HepG2 (cell line): Measurements from ENCODE around the gene FAM89B. TPM values are rescaled to one million over a fixed set of nuclear protein-coding genes. Genes with fewer than 3 reads are reported as not detected.
A peak's percentile ranks its signal among the peaks of the same experiment; 100 is the strongest.

Source experiments
- ATAC-seq: fragments of 200-7000 bp; cut with Tn5 transposase; 3 replicates; pipeline ENCODE4 v1.9.1; 2020; ENCODE audit warnings: mild to moderate bottlenecking, moderate library complexity
- BruUV-seq: library from RNA; stranded (reverse); fragments of 400-500 nt; replicated peaks from 2 replicates; lab custom pipeline; 2021; lab: Mats Ljungman, UMichigan
- CTCF ChIA-PET: fragments of 300-600 bp; formaldehyde crosslinking; extraction: SDS; loops from one replicate; lab custom pipeline; 2021; ENCODE audit warnings: low total read pairs, inconsistent platforms, low intra/inter-chr PET ratio; lab: Yijun Ruan, JAX
- POLR2A ChIA-PET: fragments of 350-600 bp; sonication (Branson Sonifier 250); formaldehyde crosslinking; loops from one replicate; lab custom pipeline; 2020; ENCODE audit warnings: antibody characterized with exemption, inconsistent platforms; lab: Yijun Ruan, JAX
- DNase-seq: peaks from one replicate; pipeline ENCODE4 v3.0.0-alpha.2; 2015; ENCODE audit warnings: low spot score
- FAIRE-seq: peaks from 3 replicates; lab custom pipeline; 2011; peaks lifted over from hg19 to GRCh38; lab: Jason Lieb, UNC
- H2AFZ ChIP-seq: one replicate; pipeline ENCODE4 v1.6.1; 2011; ENCODE audit warnings: low read length, inconsistent platforms
- H3K27ac ChIP-seq: fragments of 300-600 bp; 3 replicates; pipeline ENCODE4 v1.8.0; 2011; ENCODE audit warnings: mixed run types, mild to moderate bottlenecking, mixed read lengths, low read length, inconsistent platforms; ENCODE audit not compliant: insufficient read depth; ENCODE audit errors: extremely low read length
- H3K27me3 ChIP-seq, 2 experiments: fragments of 200-600 bp in 1 of 2; 2 replicates in 1 of 2; 3 replicates in 1 of 2; pipeline versions ENCODE4 v1.6.0 to v1.8.0; 2011; ENCODE audit warnings: low read length in 2 of 2, mild to moderate bottlenecking in 2 of 2, moderate library complexity in 2 of 2, inconsistent platforms in 1 of 2; ENCODE audit not compliant: insufficient read depth in 2 of 2, control insufficient read depth in 1 of 2
- H3K36me3 ChIP-seq, 2 experiments: fragments of 200-600 bp in 1 of 2; replicated peaks in 1 of 2; 2 replicates in 1 of 2; 3 replicates in 1 of 2; pipeline versions ENCODE4 v1.5.1 to v1.8.0; 2011; ENCODE audit warnings: low read length in 2 of 2, inconsistent platforms in 1 of 2; ENCODE audit not compliant: insufficient read depth in 2 of 2, control insufficient read depth in 1 of 2
- H3K4me1 ChIP-seq: 2 replicates; pipeline ENCODE4 v1.5.1; 2012; ENCODE audit warnings: low read length, inconsistent platforms; ENCODE audit not compliant: insufficient read depth
- H3K4me2 ChIP-seq: 2 replicates; pipeline ENCODE4 v1.6.0; 2011; ENCODE audit warnings: low read depth, low read length, inconsistent platforms
- H3K4me3 ChIP-seq, 3 experiments: fragments of 200-600 bp in 1 of 3; sonication (generic), shearing (Covaris generic) in 1 of 3; replicated peaks in 1 of 3; 2 replicates each; pipeline ENCODE4 v1.5.1; 2011 to 2016; ENCODE audit warnings: low read length in 3 of 3, inconsistent platforms in 2 of 3, low read depth in 2 of 3, mild to moderate bottlenecking in 2 of 3, control low read depth in 1 of 3, mixed read lengths in 1 of 3; ENCODE audit not compliant: insufficient read depth in 1 of 3
- H3K79me2 ChIP-seq: one replicate; pipeline ENCODE4 v1.6.1; 2011; ENCODE audit warnings: low read length, inconsistent platforms; ENCODE audit not compliant: insufficient read depth
- H3K9ac ChIP-seq: 2 replicates; pipeline ENCODE4 v1.6.0; 2011; ENCODE audit warnings: mild to moderate bottlenecking, low read depth, low read length, inconsistent platforms; ENCODE audit not compliant: insufficient read depth
- H3K9me3 ChIP-seq: 2 replicates; pipeline ENCODE4 v1.5.1; 2012; ENCODE audit warnings: mild to moderate bottlenecking, low read length
- H4K20me1 ChIP-seq: 2 replicates; pipeline ENCODE4 v1.6.0; 2011; ENCODE audit warnings: inconsistent platforms, mild to moderate bottlenecking, low read length, moderate library complexity; ENCODE audit not compliant: insufficient read depth
- AGO1 ChIP-seq: fragments of 200-400 bp; formaldehyde crosslinking; IDR thresholded peaks from 2 replicates; pipeline ENCODE4 v1.6.1; 2017; ENCODE audit warnings: mild to moderate bottlenecking, low read depth, low read length, moderate library complexity; ENCODE audit not compliant: poor library complexity, severe bottlenecking
- AGO2 ChIP-seq: fragments of 200-400 bp; formaldehyde crosslinking; optimal IDR thresholded peaks from 2 replicates; pipeline ENCODE3; 2017; ENCODE audit warnings: mild to moderate bottlenecking, low read depth, low read length, moderate library complexity
- HMGA1 ChIP-seq: sonication (generic); formaldehyde crosslinking; conservative IDR thresholded peaks from 2 replicates; pipeline ENCODE4 v1.4.0; 2020; ENCODE audit warnings: missing genetic modification reagents
- HOXA3 ChIP-seq: sonication (generic); formaldehyde crosslinking; IDR thresholded peaks from 2 replicates; pipeline ENCODE4 v1.5.0; 2020; ENCODE audit warnings: missing genetic modification reagents
- PCBP1 ChIP-seq: fragments of 200-400 bp; formaldehyde crosslinking; IDR thresholded peaks from 2 replicates; pipeline ENCODE4 v1.6.1; 2017; ENCODE audit warnings: mild to moderate bottlenecking, low read depth, low read length, borderline replicate concordance
- PRDM15 ChIP-seq: sonication (generic); formaldehyde crosslinking; IDR thresholded peaks from 2 replicates; pipeline ENCODE4 v1.4.0; 2020; ENCODE audit warnings: missing genetic modification reagents
- RBFOX2 ChIP-seq: fragments of 200-400 bp; formaldehyde crosslinking; IDR thresholded peaks from 2 replicates; pipeline ENCODE4 v1.6.1; 2017; ENCODE audit warnings: low read depth, mild to moderate bottlenecking, low read length
- ZFP91 ChIP-seq: sonication (generic); formaldehyde crosslinking; IDR thresholded peaks from 2 replicates; pipeline ENCODE4 v1.9.0; 2022; ENCODE audit warnings: missing genetic modification reagents, mild to moderate bottlenecking, borderline replicate concordance
- ZNF776 ChIP-seq: sonication (generic); formaldehyde crosslinking; IDR thresholded peaks from 2 replicates; pipeline ENCODE4 v1.4.0; 2020; ENCODE audit warnings: mild to moderate bottlenecking, missing genetic modification reagents
- WGBS: methylation state at CpG from one replicate; pipeline ENCODE4 v1.1.6; 2017; ENCODE audit warnings: low lambda C conversion rate; 5-methylcytosine and 5-hydroxymethylcytosine counted together
- in situ Hi-C: cut with HindIII; loops from 2 replicates; pipeline ENCODE4 v1.10.0; 2017; ENCODE audit warnings: low pct_unique_long_range_greater_than_20kb; ENCODE audit not compliant: extremely low pct_ligation_motif_present
- intact Hi-C: fragments of 100-400 bp; cut with micrococcal nuclease; formaldehyde crosslinking; loops from one replicate; pipeline ENCODE4 v1.10.0; 2022; ENCODE audit not compliant: unreplicated experiment
- polyA plus RNA-seq, 8 experiments: library from polyadenylated mRNA; depleted of rRNA in 3 of 8; stranded (reverse) in 7 of 8; unstranded in 1 of 8; fragments of >200 nt; fragmentation: Illumina TruSeq in 4 of 8; extraction: Trizol in 4 of 8; gene quantifications; 2 replicates each; pipeline versions ENCODE4 v1.2.1 to v1.2.3, GENCODE V29; 2011 to 2016; ENCODE audit warnings: low read depth in 4 of 8, missing spikeins in 1 of 8, mixed read lengths in 1 of 8; ENCODE audit not compliant: insufficient read depth in 1 of 8
- total RNA-seq, 5 experiments: library from RNA; depleted of rRNA; stranded (reverse); fragments of >200 nt; fragmentation: Illumina TruSeq; extraction: Trizol; gene quantifications; 2 replicates each; pipeline ENCODE4 v1.2.3, GENCODE V29; 2016; ENCODE audit warnings: low read depth in 1 of 5

Gene FAM89B
- total and polyA plus RNA-seq, 2 of the 13 experiments (the other 11 are each of a cell fraction or from before 2014, with no cell fraction given), result 5.7 to 8.0 TPM

- no peak for DNase-seq
- peaks cover 29 to 75% of the 10 kb centered on the region in 2 experiments for H3K36me3 ChIP-seq
- ChIA-PET CTCF (no interaction called here), POLR2A (interaction anchor here (1.2 kb wide), 1 partner anchor 8 kb away, joined by 6 read pairs; the partner anchor contains the start of gene PCNX3)
- FAIRE-seq, result no peak
- no peak overlapping the region for H3K27ac ChIP-seq
- peaks cover 26% of the 10 kb centered on the region for H3K79me2 ChIP-seq
- peak; percentile 7; the same call in 2 of the 3 replicates for ATAC-seq
- no peak overlapping the region for H3K4me2 ChIP-seq
- no TSS peak for BruUV-seq
- H4K20me1 ChIP-seq, result peaks cover 7% of the 10 kb centered on the region; the same call in 1 of the 2 replicates
- no peak overlapping the region for H3K9ac ChIP-seq
- 99% methylated on average over 63 of the region's 67 CpGs for WGBS
- peaks cover 27% of the 10 kb centered on the region for H3K4me1 ChIP-seq
- H3K4me3 ChIP-seq, result no peak overlapping the region
- no peak overlapping the region for H2AFZ ChIP-seq
- H3K27me3 ChIP-seq, result no peaks in the 10 kb centered on the region
- TF ChIP-seq RBFOX2 (peak; percentile 84), HOXA3 (CRISPR knock-in tag) (0 out of 2 replicates have a peak, but pooled peaks have one; percentile 25), AGO1 (peak; percentile 21), HMGA1 (CRISPR knock-in tag) (no peak), PCBP1 (0 out of 2 replicates have a peak, but pooled peaks have one; percentile 50)
- intact Hi-C loops, result no loop called here
- in situ Hi-C loops, result no loop called here
- no peaks in the 10 kb centered on the region for H3K9me3 ChIP-seq
Observed at GRCh38 chr11:65606876-65607613, 34.7 kb downstream of the FAM89B start.

GRCh38 chr11:65607614-65608426 lies 35.5 kb downstream of the FAM89B start:
- peaks cover 15% of the 10 kb centered on the region; the same call in 1 of the 2 replicates for H4K20me1 ChIP-seq
- POLR2A ChIA-PET, result no interaction called here
- H3K4me3 ChIP-seq, result no peak overlapping the region
- H3K27ac ChIP-seq, result no peak overlapping the region
- no peak; the same call in 2 of the 3 replicates for ATAC-seq
- intact Hi-C loops, result no loop called here
- H2AFZ ChIP-seq, result no peak overlapping the region
- no peak for FAIRE-seq
- 99% methylated on average over 22 of the region's 37 CpGs for WGBS
- no peak overlapping the region for H3K9ac ChIP-seq
- H3K79me2 ChIP-seq, result peaks cover 33% of the 10 kb centered on the region
- H3K9me3 ChIP-seq, result no peaks in the 10 kb centered on the region
- peaks cover 29 to 76% of the 10 kb centered on the region in 2 experiments for H3K36me3 ChIP-seq
- no peak overlapping the region for H3K4me2 ChIP-seq
- DNase-seq, result no peak
- no TSS peak for BruUV-seq
- in situ Hi-C loops, result no loop called here
- H3K4me1 ChIP-seq, result peaks cover 35% of the 10 kb centered on the region
- CTCF ChIA-PET, result no interaction called here
- no peaks in the 10 kb centered on the region for H3K27me3 ChIP-seq
- no peak for TF ChIP-seq PRDM15 (CRISPR knock-in tag)
- TF ChIP-seq ZNF776, result 0 out of 2 replicates have a peak, but pooled peaks have one; percentile 35
- TF ChIP-seq ZFP91 (CRISPR knock-in tag), result 0 out of 2 replicates have a peak, but pooled peaks have one; percentile 23
- TF ChIP-seq AGO2, result peak; percentile 92
- TF ChIP-seq RBFOX2, result peak; percentile 62
